Endothelial cell of umbilical vein (primary cell): ENCODE data around the gene TNPO1.

ENCODE experiments used
- EZH2 ChIP-seq: IDR thresholded peaks from 2 replicates; pipeline ENCODE4 v1.6.1; 2012; ENCODE audit warnings: borderline replicate concordance, low read depth, mild to moderate bottlenecking, moderate library complexity, low read length, inconsistent platforms; ENCODE audit not compliant: severe bottlenecking
- JUN ChIP-seq: IDR thresholded peaks from 2 replicates; pipeline ENCODE4 v1.6.1; 2011; ENCODE audit warnings: borderline replicate concordance, low read depth; ENCODE audit not compliant: insufficient read length, insufficient read depth
- POLR2A ChIP-seq: IDR thresholded peaks from 2 replicates; pipeline ENCODE4 v1.6.1; 2012; ENCODE audit warnings: low read depth, mild to moderate bottlenecking, control low read depth, low read length
- TF ChIP-seq, protein P1 (sequence below): IDR thresholded peaks from 2 replicates; pipeline ENCODE4 v1.6.1; 2011; ENCODE audit not compliant: insufficient read depth, insufficient read length

DNA sequence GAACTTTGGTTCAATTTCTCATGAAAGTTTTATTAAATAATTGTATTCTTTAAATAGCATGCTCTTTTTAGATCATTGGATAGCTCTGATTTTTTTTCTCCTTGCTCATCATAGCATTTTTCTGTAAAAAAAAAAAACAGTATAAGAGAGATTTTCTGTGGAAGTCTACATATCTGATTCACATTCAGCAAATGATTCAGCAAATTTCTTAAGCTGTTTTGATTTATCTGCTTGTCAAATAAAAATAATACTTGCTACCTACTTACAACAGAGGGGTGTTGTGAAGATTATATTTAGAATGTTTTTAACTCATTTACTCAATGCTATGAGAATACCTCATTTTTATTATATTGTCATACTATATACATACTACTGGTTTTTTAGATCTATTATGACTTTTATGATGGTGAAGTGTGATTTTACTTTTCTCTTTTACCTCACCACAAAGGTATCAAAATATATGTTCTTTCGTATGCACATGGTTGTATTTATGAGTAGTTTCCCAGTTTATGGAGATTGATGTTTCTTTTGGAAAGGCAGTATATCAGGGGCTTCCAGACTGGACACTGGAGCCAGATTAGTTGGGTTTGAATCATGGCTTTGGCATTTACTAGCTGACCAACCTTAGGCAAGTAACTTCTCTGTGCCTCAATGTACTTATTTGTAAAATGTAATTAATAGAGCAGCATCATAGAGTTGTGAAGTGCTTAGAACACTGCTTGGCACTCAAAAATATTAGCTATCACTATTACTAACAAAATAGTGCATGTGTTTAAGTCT lies 25.5 kb downstream of the TNPO1 start:
- TF ChIP-seq POLR2A (no peak), JUN (peak; percentile 18), EZH2 (no peak)
- TF ChIP-seq, protein P1, sequence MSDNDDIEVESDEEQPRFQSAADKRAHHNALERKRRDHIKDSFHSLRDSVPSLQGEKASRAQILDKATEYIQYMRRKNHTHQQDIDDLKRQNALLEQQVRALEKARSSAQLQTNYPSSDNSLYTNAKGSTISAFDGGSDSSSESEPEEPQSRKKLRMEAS = no peak
